A549 (cell line): ENCODE results near the gene ZNF526.

Source experiments
- HOXA7 ChIP-seq: fragments of 250-450 bp; sonication (Bioruptor Pico); IDR thresholded peaks from 2 replicates; pipeline ENCODE4 v1.5.0; 2020; ENCODE audit warnings: mild to moderate bottlenecking, moderate library complexity
- HOXB5 ChIP-seq: fragments of 250-450 bp; sonication (Bioruptor Pico); IDR thresholded peaks from 2 replicates; pipeline ENCODE4 v1.5.0; 2020; ENCODE audit warnings: mild to moderate bottlenecking, moderate library complexity
- JUNB ChIP-seq: fragments of >200 bp; sonication (Bioruptor Twin); formaldehyde crosslinking; IDR thresholded peaks from 2 replicates; pipeline ENCODE4 v1.6.1; 2016
- KDM1A ChIP-seq: fragments of 200-600 bp; sonication (generic); IDR thresholded peaks from 2 replicates; pipeline ENCODE4 v1.6.1; 2016; ENCODE audit warnings: low read depth, mild to moderate bottlenecking
- MAX ChIP-seq: IDR thresholded peaks from 2 replicates; pipeline ENCODE4 v1.6.1; 2012
- POLR2A ChIP-seq: IDR thresholded peaks from 2 replicates; pipeline ENCODE4 v1.6.1; 2012; ENCODE audit warnings: mild to moderate bottlenecking, low read length
- POLR2AphosphoS2 ChIP-seq: conservative IDR thresholded peaks from 2 replicates; pipeline ENCODE4 v1.6.1; 2012; ENCODE audit warnings: low read length, improper control_type of control experiment, inconsistent platforms
- RCOR1 ChIP-seq: fragments of 150-350 bp; IDR thresholded peaks from 2 replicates; pipeline ENCODE4 v1.6.1; 2014; ENCODE audit warnings: antibody characterized with exemption, low read length, low read depth
- REST ChIP-seq: fragments of 200-600 bp; sonication (generic); IDR thresholded peaks from 2 replicates; pipeline ENCODE4 v1.6.1; 2016; ENCODE audit warnings: antibody characterized with exemption, mild to moderate bottlenecking, moderate library complexity
- RFX5 ChIP-seq: fragments of 450-650 bp; IDR thresholded peaks from 2 replicates; pipeline ENCODE4 v1.7.1; 2014; ENCODE audit warnings: antibody characterized with exemption, mild to moderate bottlenecking, moderate library complexity
- RNF2 ChIP-seq: fragments of 200-600 bp; sonication (generic); IDR thresholded peaks from 2 replicates; pipeline ENCODE4 v1.6.1; 2016; ENCODE audit warnings: low read depth, mild to moderate bottlenecking, antibody characterized with exemption, moderate library complexity, borderline replicate concordance
- SMC3 ChIP-seq: fragments of >200 bp; sonication (Bioruptor Twin); formaldehyde crosslinking; IDR thresholded peaks from 3 replicates; pipeline ENCODE4 v1.6.1; 2018; ENCODE audit warnings: inconsistent platforms
- ZFP36 ChIP-seq: fragments of 450-650 bp; IDR thresholded peaks from 2 replicates; pipeline ENCODE4 v1.6.1; 2014; ENCODE audit warnings: borderline replicate concordance; ENCODE audit not compliant: partially characterized antibody
- TF ChIP-seq, protein P1 (sequence below): fragments of >200 bp; sonication (Bioruptor Twin); formaldehyde crosslinking; IDR thresholded peaks from 3 replicates; pipeline ENCODE4 v1.5.1; 2016

DNA sequence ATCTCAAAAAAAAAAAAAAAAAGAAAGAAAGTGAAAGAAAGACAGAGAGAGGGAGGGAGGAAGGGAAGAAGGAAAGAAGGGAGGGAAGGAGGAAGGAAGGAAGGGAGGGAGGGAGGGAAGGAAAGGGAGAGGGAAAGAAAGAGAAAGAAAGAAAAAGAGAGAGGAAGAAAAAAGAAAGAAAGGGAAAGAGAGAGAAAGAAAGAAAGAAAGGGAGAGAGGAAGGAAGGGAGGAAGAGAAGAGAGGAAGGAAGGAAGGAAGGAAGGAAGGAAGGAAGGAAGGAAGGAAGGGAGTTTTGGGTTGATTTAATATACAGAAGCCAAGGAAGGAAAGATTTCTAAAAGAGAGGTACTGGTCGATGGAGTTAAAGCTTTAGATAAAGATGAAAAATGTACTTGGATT is 31.4 kb upstream of the ZNF526 start:
- TF ChIP-seq REST (no peak), RCOR1 (no peak), SMC3 (no peak), POLR2AphosphoS2 (no peak), POLR2A (no peak), HOXB5 (CRISPR knock-in tag) (no peak), RNF2 (no peak), JUNB (no peak), HOXA7 (CRISPR knock-in tag) (no peak), RFX5 (no peak), MAX (no peak), ZFP36 (no peak), KDM1A (no peak)
- TF ChIP-seq, protein P1, sequence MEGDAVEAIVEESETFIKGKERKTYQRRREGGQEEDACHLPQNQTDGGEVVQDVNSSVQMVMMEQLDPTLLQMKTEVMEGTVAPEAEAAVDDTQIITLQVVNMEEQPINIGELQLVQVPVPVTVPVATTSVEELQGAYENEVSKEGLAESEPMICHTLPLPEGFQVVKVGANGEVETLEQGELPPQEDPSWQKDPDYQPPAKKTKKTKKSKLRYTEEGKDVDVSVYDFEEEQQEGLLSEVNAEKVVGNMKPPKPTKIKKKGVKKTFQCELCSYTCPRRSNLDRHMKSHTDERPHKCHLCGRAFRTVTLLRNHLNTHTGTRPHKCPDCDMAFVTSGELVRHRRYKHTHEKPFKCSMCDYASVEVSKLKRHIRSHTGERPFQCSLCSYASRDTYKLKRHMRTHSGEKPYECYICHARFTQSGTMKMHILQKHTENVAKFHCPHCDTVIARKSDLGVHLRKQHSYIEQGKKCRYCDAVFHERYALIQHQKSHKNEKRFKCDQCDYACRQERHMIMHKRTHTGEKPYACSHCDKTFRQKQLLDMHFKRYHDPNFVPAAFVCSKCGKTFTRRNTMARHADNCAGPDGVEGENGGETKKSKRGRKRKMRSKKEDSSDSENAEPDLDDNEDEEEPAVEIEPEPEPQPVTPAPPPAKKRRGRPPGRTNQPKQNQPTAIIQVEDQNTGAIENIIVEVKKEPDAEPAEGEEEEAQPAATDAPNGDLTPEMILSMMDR, result no peak
